ENCODE measurements around the gene SORCS2.

SORCS2 gene

GRCh38 chr4:7756071-7756470 is 563.7 kb downstream of the SORCS2 start:
- no peak overlapping the region for H3K27ac ChIP-seq
- no peak for TF ChIP-seq CTCF (conservative IDR thresholded peaks at IDR 0.05)

GRCh38 chr4:7756561-7757355 is 564.4 kb downstream of the SORCS2 start:
- peak overlapping the region; percentile 37; the same call in 1 of the 2 replicates for H3K27ac ChIP-seq
- TF ChIP-seq CTCF (conservative IDR thresholded peaks at IDR 0.05) = no peak

DNA sequence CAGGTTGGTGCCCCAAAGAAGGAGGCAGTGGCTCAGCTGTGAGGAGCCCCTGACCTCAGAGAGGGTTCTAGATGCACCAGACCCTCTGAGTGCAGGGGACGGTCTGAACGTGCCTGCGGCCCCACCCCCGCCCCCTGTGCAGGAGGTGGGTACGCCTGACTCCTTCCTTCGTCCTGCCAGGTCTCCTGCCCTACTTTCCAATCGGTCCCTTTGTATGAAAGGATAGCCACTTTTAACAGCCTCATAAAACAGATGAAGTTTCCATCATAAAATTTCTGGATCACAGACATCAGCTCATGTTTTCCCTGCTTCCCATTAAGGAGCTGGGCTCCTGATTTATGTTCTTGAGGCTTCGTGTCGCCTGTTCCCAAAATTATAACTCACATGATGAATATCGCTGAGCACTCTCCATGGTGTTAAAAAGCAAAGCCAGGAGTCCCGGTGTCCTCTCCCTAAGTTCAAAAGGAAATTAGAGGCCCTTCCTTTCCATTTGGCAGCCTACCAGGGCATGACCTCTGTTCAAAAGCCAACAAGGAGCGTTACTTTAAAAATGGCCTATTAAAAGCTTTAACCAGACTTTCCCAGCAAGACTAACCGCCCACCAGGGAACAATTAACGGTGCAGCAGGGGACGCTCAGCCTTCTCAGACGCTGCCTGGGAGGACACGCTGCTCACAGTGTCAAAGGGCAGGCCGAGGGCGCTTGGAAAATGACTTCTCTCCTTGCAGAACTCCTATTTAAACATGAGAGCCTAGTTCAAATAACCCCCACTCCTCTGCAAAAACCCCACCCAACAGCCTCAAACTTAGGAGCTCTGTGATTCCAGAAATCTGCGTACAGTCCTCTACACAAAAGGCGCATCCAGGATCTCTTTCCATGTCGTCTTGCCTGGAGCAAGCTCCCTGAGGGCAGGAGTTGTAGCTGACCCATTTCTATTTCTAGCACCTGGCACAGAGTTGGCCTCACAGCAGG is 565.4 kb downstream of the SORCS2 start:
- no peak for TF ChIP-seq CTCF (conservative IDR thresholded peaks at IDR 0.05)
- H3K27ac ChIP-seq = peak overlapping the region; percentile 37; the same call in 1 of the 2 replicates

GRCh38 chr4:7758476-7758875 is 566.1 kb downstream of the SORCS2 start:
- H3K27ac ChIP-seq = peak overlapping the region; percentile 37; the same call in 1 of the 2 replicates
- TF ChIP-seq CTCF (conservative IDR thresholded peaks at IDR 0.05) = no peak

GRCh38 chr4:7759216-7759615 is 566.9 kb downstream of the SORCS2 start:
- H3K27ac ChIP-seq = no peak overlapping the region
- no peak for TF ChIP-seq CTCF (conservative IDR thresholded peaks at IDR 0.05)

DNA sequence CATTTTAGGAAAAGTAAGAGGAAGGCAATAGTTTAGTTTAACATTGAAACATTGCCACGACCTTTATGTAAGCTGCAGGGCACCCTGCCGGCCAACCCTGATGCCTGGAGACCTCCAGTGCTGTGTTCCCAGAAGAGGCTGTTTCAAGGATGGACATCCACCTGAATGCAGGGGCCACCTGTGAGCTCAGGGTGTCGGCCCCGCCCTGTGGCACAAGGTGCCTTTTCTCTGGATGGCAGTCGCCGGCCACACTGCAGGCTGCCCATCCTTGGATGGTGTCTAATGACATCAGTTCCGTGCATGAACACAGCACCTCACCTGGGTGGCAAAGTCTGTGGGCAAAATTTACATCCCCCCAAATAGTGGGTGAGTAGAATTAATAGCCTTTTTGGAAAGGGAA is 567.3 kb downstream of the SORCS2 start:
- H3K27ac ChIP-seq = no peak overlapping the region
- no peak for TF ChIP-seq CTCF (conservative IDR thresholded peaks at IDR 0.05)

GRCh38 chr4:7760228-7760627 is 567.9 kb downstream of the SORCS2 start:
- H3K27ac ChIP-seq = no peak overlapping the region
- TF ChIP-seq CTCF (conservative IDR thresholded peaks at IDR 0.05) = no peak
